ENCODE measurements around the gene ABCF2. TPM values are rescaled to one million over a fixed set of nuclear protein-coding genes. Genes with fewer than 3 reads are reported as not detected.

The ABCF2 gene
- total and polyA plus RNA-seq, 10 of the 15 experiments (the other 5 are each of a cell fraction or from before 2014, with no cell fraction given), result 29.3 to 76.3 (median 57.1) TPM

GRCh38 chr7:151254851-151255250 lies 27.8 kb upstream of the ABCF2 start (continued):
- TF ChIP-seq GATAD2B (conservative IDR thresholded peaks at IDR 0.05; ENCODE audit: low read depth), result no peak

- H3K27me3 ChIP-seq (replicated peaks in 1 of 2; ENCODE audit: control insufficient read depth in 2 of 2, insufficient read depth in 2 of 2, low read length in 1 of 2), result peaks cover 16 to 17% of the 10 kb centered on the region in 2 experiments; a peak in 3 of 4 replicates
- H3K27ac ChIP-seq (ENCODE audit: control insufficient read depth, insufficient read depth), result no peak overlapping the region
- ChIA-PET POLR2A (no interaction called here), RAD21 (ENCODE audit: unreplicated experiment) (no interaction called here), SMC1A (ENCODE audit: uncharacterized antibody, unreplicated experiment) (interaction anchor here (0.6 kb wide), 1 partner anchor 1768 kb away, joined by 5 read pairs; no protein-coding TSS in a partner anchor), CTCF (no interaction called here)
- H3K9me3 ChIP-seq (replicated peaks; ENCODE audit: control insufficient read depth, insufficient read depth, low read length), result no peaks in the 10 kb centered on the region
- H3K4me3 ChIP-seq, result no peak overlapping the region
- WGBS (ENCODE audit: insufficient coverage, insufficient replicate concordance, low lambda C conversion rate, missing lambda C conversion rate), result 21% methylated on average over 7 of the region's 7 CpGs
- BruUV-seq (replicated peaks), result no TSS peak
- intact Hi-C loops (cut with micrococcal nuclease; ENCODE audit: unreplicated experiment), result no loop called here
- no peak for TF ChIP-seq ETV6 (conservative IDR thresholded peaks at IDR 0.05 in 1 of 2, IDR thresholded peaks at IDR 0.05 in 1 of 2; ENCODE audit: borderline replicate concordance in 1 of 2, low read depth in 1 of 2)
- no peak for TF ChIP-seq PRDM15 (CRISPR knock-in tag; IDR thresholded peaks at IDR 0.05)
- no peak for ATAC-seq
- H3K9ac ChIP-seq (ENCODE audit: control insufficient read depth, insufficient read depth, low read length), result no peak overlapping the region
- no peaks in the 10 kb centered on the region for H3K4me1 ChIP-seq (ENCODE audit: control insufficient read depth, insufficient read depth, low read length)
- H3K4me2 ChIP-seq (ENCODE audit: control insufficient read depth, insufficient read depth), result no peak overlapping the region
- H2AFZ ChIP-seq (ENCODE audit: control insufficient read depth, low read depth, low read length), result no peak overlapping the region
- H4K20me1 ChIP-seq (ENCODE audit: control insufficient read depth, insufficient read depth), result no peaks in the 10 kb centered on the region
- FAIRE-seq, result no peak
- in situ Hi-C loops (cut with MboI), result no loop called here
- H3K79me2 ChIP-seq (ENCODE audit: control insufficient read depth, insufficient read depth, low read length), result no peaks in the 10 kb centered on the region
- no peak for DNase-seq (ENCODE audit: low read depth, low spot score)
- H3K36me3 ChIP-seq (ENCODE audit: control insufficient read depth in 2 of 2, insufficient read depth in 2 of 2, low read length in 1 of 2), result no peaks in the 10 kb centered on the region
Measured at GRCh38 chr7:151254316-151254715, 27.3 kb upstream of the ABCF2 start.
